Stimulated activated CD8-positive, alpha-beta memory T cell treated with anti-CD3 and anti-CD28 coated beads, Interleukin-2, amount 100 ng/mL, for 48 hours (primary cell): ENCODE data around the gene ART4.
A peak's percentile ranks its signal among the peaks of the same experiment; 100 is the strongest.

Source experiments
- DNase-seq, 2 donors: peaks; one replicate each; pipeline ENCODE4 v3.0.0-alpha.2; 2020; ENCODE audit warnings: low read depth in 2 of 2

The ART4 gene

GRCh38 chr12:14843425-14843887, at the start of gene ART4:
ART4 (minus strand) TSS chr12:14843526; CDS start chr12:14843113, 413 bp downstream.
- no peak for DNase-seq

GRCh38 chr12:14892726-14893505, 49.6 kb upstream of the ART4 start:
- no peak for DNase-seq

GRCh38 chr12:14890701-14891100, 47.4 kb upstream of the ART4 start:
- DNase-seq: no peak

- DNase-seq: no peak
These were observed 42.9 kb upstream of the ART4 start for GRCh38 chr12:14886271-14886670.

GRCh38 chr12:14885718-14886221, 42.4 kb upstream of the ART4 start, which contains the start of gene MGP:
MGP (minus strand) TSS chr12:14885854; CDS start chr12:14885791, 63 bp downstream.
- no peak for DNase-seq

- DNase-seq: peak; percentile 51 to 53
These were observed 41.1 kb upstream of the ART4 start for GRCh38 chr12:14884458-14884878.

GRCh38 chr12:14883686-14884085, 40.4 kb upstream of the ART4 start:
- no peak for DNase-seq

- no peak for DNase-seq
These were observed 37.6 kb upstream of the ART4 start for GRCh38 chr12:14880890-14881453.

- no peak for DNase-seq
These were observed 36.1 kb upstream of the ART4 start for GRCh38 chr12:14879222-14879933.

- DNase-seq: no peak
These were observed 35.2 kb upstream of the ART4 start for GRCh38 chr12:14878488-14878887.

GRCh38 chr12:14876833-14877232, 33.5 kb upstream of the ART4 start:
- no peak for DNase-seq

- no peak for DNase-seq
These were observed 31.6 kb upstream of the ART4 start for GRCh38 chr12:14874882-14875281.

GRCh38 chr12:14873440-14874185, 30.3 kb upstream of the ART4 start:
- no peak for DNase-seq

- DNase-seq: no peak
These were observed 28.6 kb upstream of the ART4 start for GRCh38 chr12:14871886-14872285.

GRCh38 chr12:14871247-14871646, 27.9 kb upstream of the ART4 start:
- no peak for DNase-seq

- no peak for DNase-seq
These were observed 25.7 kb upstream of the ART4 start for GRCh38 chr12:14868916-14869506.

- no peak for DNase-seq
These were observed 17.2 kb upstream of the ART4 start for GRCh38 chr12:14860490-14860889.

GRCh38 chr12:14858513-14858912, 15.2 kb upstream of the ART4 start:
- no peak for DNase-seq

GRCh38 chr12:14854586-14855183, 11.4 kb upstream of the ART4 start:
- DNase-seq: no peak

GRCh38 chr12:14853961-14854360, 10.6 kb upstream of the ART4 start:
- no peak for DNase-seq

- no peak for DNase-seq
These were observed 9.6 kb upstream of the ART4 start for GRCh38 chr12:14852880-14853279.
